NB4 (cell line): ENCODE data around the gene GCK.

ENCODE experiments used
- CTCF ChIP-seq: IDR thresholded peaks from one replicate; pipeline ENCODE4 v1.5.1; 2012; ENCODE audit warnings: low read depth, low read length
- MYC ChIP-seq: IDR thresholded peaks from 2 replicates; pipeline ENCODE4 v1.6.1; 2011; ENCODE audit warnings: low read depth, low read length
- POLR2A ChIP-seq: IDR thresholded peaks from 2 replicates; pipeline ENCODE4 v1.6.1; 2011; ENCODE audit warnings: mild to moderate bottlenecking; ENCODE audit not compliant: insufficient read length; ENCODE audit errors: extremely low read depth

DNA sequence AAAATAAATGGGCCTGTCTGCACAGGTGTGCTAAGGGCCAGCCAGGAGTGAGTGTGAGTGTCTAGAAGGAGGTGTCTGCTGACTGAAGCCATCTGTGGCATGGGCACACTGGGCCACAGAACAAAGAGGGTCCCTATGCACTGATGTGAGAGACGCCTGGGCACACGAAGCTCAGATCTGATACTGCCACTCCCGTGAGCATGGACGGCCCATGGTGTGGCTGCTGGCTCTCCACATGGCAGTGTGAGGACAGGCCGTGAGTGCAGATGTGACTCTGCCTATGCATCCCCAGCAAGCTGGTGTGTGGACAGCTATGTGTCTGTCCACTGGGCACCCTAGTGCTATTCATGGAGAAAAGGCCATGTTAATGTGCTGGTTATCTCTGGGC is 35.3 kb downstream of the GCK start:
- TF ChIP-seq CTCF (no peak), POLR2A (no peak), MYC (no peak)
